Measurements from ENCODE around the gene TMEM129. TPM values are rescaled to one million over a fixed set of nuclear protein-coding genes. Genes with fewer than 3 reads are reported as not detected.

TMEM129 gene
- total RNA-seq, 1 experiment from 2014 or later = 29.8 TPM

DNA sequence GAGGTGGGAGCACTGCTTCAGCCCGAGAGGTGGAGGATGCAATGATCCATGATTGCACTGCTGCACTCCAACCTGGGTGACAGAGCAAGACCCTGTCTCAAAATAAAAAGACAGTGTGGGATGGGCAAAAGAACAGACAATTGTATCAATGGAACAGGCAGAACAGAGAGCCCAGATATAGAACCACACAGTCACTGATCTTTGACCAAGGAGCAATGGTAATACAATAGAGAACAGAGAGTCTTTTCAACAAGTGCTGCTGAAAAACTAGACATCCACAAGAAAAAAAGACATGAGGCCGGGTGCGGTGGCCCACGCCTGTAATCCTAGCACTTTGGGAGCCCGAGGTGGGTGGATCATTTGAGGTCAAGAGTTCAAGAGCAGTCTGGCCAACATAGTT, 42.9 kb downstream of the TMEM129 start:
- CTCF ChIA-PET = no interaction called here
- Mint-ChIP-seq H3K4me3 (ENCODE audit: low read depth, unreplicated experiment) (no peak overlapping the region), H3K27me3 (ENCODE audit: unreplicated experiment) (no peaks in the 10 kb centered on the region), H3K36me3 (ENCODE audit: insufficient read depth, unreplicated experiment) (peaks cover 8% of the 10 kb centered on the region), H3K27ac (ENCODE audit: unreplicated experiment) (no peak overlapping the region), H3K4me1 (ENCODE audit: low read depth, unreplicated experiment) (peaks cover 8% of the 10 kb centered on the region), H3K9me3 (ENCODE audit: low read depth, unreplicated experiment) (no peaks in the 10 kb centered on the region)
- TF ChIP-seq, protein P1, sequence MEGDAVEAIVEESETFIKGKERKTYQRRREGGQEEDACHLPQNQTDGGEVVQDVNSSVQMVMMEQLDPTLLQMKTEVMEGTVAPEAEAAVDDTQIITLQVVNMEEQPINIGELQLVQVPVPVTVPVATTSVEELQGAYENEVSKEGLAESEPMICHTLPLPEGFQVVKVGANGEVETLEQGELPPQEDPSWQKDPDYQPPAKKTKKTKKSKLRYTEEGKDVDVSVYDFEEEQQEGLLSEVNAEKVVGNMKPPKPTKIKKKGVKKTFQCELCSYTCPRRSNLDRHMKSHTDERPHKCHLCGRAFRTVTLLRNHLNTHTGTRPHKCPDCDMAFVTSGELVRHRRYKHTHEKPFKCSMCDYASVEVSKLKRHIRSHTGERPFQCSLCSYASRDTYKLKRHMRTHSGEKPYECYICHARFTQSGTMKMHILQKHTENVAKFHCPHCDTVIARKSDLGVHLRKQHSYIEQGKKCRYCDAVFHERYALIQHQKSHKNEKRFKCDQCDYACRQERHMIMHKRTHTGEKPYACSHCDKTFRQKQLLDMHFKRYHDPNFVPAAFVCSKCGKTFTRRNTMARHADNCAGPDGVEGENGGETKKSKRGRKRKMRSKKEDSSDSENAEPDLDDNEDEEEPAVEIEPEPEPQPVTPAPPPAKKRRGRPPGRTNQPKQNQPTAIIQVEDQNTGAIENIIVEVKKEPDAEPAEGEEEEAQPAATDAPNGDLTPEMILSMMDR (IDR thresholded peaks at IDR 0.05; ENCODE audit: unreplicated experiment) = no peak
- no TSS peak for BruUV-seq (replicated peaks)
- intact Hi-C loops (cut with micrococcal nuclease; ENCODE audit: unreplicated experiment) = no loop called here
- no peak for DNase-seq

DNA sequence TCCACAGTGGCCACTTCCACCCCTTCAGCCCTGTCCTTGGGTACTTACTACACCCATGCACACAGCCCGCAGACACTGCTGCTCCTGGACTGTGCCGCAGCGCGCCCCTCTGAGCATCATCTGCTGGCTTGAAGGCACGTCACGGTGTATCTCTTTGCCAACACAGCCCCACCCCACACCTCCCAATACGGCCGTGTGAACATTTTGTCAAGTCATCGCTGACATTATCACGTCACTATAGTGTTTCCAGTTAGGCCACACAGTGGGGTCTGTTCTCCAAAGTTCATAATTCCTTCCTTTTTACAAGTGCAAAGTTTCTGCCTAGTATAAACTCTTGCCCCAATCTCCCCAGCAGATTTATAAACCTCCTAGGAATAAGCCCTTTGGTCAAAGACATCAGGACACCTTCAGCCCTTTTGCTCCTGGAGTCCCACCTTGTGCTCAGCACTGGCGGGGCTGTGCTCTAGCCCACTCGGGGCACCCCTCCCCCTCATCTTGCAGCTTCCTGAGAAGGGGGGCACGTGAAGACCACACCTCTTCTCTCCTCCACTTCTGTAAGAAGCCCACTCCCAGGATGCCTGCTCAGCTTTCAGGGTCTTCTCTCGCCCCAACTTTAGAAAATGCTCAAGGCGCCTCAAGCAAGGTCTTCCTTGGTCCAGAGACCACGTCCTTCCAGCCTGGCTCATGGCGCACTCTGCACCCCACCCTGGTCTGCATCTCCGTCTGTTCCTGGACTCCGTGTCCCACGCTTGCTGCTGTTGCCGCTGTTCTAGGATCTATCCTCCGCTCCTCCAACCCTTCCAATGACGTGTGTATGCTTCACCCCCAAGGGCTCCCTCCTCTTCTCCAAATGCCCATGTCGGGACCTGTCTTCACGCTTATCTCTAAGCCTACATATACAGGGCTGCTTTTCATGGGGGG, 44.3 kb downstream of the TMEM129 start:
- H3K27me3 Mint-ChIP-seq (ENCODE audit: unreplicated experiment) = no peaks in the 10 kb centered on the region
- TF ChIP-seq, protein P1 (IDR thresholded peaks at IDR 0.05; ENCODE audit: unreplicated experiment) = no peak
- no peak overlapping the region for H3K4me3 Mint-ChIP-seq (ENCODE audit: low read depth, unreplicated experiment)
- H3K4me1 Mint-ChIP-seq (ENCODE audit: low read depth, unreplicated experiment) = no peaks in the 10 kb centered on the region
- CTCF ChIA-PET = no interaction called here
- no peaks in the 10 kb centered on the region for H3K9me3 Mint-ChIP-seq (ENCODE audit: low read depth, unreplicated experiment)
- no peak for DNase-seq
- intact Hi-C loops (cut with micrococcal nuclease; ENCODE audit: unreplicated experiment) = no loop called here
- H3K27ac Mint-ChIP-seq (ENCODE audit: unreplicated experiment) = no peak overlapping the region
- BruUV-seq (replicated peaks) = no TSS peak
- no peaks in the 10 kb centered on the region for H3K36me3 Mint-ChIP-seq (ENCODE audit: insufficient read depth, unreplicated experiment)

DNA sequence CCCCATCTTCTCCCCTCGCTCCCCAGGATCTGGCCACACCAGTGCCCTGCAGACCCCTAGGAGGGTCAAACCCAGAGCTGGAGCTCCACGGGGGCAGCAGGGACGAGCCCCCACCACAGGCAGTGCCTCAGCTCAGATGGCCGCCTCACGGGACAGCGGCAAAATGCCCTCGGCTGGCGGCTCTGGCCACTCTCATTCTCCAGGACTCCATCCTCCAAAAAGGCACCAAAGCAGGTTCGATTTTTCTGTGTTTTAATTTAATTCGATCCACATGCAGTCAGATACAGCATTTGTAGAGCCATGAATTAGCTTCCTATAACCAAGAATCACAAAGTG, 45.4 kb downstream of the TMEM129 start:
- Mint-ChIP-seq H3K4me1 (ENCODE audit: low read depth, unreplicated experiment) (no peaks in the 10 kb centered on the region), H3K4me3 (ENCODE audit: low read depth, unreplicated experiment) (no peak overlapping the region), H3K27me3 (ENCODE audit: unreplicated experiment) (no peaks in the 10 kb centered on the region), H3K36me3 (ENCODE audit: insufficient read depth, unreplicated experiment) (no peaks in the 10 kb centered on the region), H3K27ac (ENCODE audit: unreplicated experiment) (no peak overlapping the region), H3K9me3 (ENCODE audit: low read depth, unreplicated experiment) (no peaks in the 10 kb centered on the region)
- intact Hi-C loops (cut with micrococcal nuclease; ENCODE audit: unreplicated experiment) = no loop called here
- TF ChIP-seq, protein P1 (IDR thresholded peaks at IDR 0.05; ENCODE audit: unreplicated experiment) = no peak
- DNase-seq = no peak
- BruUV-seq (replicated peaks) = no TSS peak
- CTCF ChIA-PET = interaction anchor here (0.6 kb wide), 1 partner anchor 661 kb away, joined by 5 read pairs; no protein-coding TSS in a partner anchor

DNA sequence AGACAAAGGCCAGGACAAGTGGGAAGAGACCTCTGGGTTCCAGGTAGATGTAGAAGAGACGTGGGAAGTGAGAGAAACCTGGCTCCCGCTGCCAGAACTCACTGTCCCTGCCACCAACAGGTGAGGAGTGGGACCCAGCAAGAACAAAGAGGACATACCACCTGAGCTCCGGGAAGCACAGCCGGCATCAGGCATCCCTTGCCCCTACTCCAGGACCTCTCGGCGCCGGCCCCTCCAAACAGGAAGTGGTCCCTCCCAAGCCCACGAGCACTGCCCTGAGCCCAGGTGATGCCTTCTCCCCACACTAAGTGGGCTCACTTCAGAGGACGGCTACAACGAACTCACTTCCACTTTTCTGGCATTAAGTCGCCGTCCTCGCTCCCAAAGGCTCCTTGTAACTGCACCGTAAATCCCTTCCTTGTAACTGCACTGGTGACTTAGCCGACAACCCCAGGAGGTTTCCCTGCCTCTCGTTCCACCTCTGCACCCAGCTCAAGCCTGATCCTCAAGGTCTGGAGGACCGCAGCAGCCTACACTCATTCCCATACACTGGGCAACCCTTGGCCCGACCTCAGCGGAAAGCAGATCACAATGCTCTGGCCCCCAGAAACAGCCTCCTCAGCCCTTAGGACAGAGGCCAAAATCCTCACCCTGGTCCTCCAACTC, 45.9 kb downstream of the TMEM129 start:
- no peak overlapping the region for H3K27ac Mint-ChIP-seq (ENCODE audit: unreplicated experiment)
- DNase-seq = no peak
- no peaks in the 10 kb centered on the region for H3K27me3 Mint-ChIP-seq (ENCODE audit: unreplicated experiment)
- intact Hi-C loops (cut with micrococcal nuclease; ENCODE audit: unreplicated experiment) = no loop called here
- no peaks in the 10 kb centered on the region for H3K4me1 Mint-ChIP-seq (ENCODE audit: low read depth, unreplicated experiment)
- no peaks in the 10 kb centered on the region for H3K36me3 Mint-ChIP-seq (ENCODE audit: insufficient read depth, unreplicated experiment)
- CTCF ChIA-PET = interaction anchor here (0.6 kb wide), 1 partner anchor 662 kb away, joined by 5 read pairs; no protein-coding TSS in a partner anchor
- no peaks in the 10 kb centered on the region for H3K9me3 Mint-ChIP-seq (ENCODE audit: low read depth, unreplicated experiment)
- TF ChIP-seq, protein P1 (IDR thresholded peaks at IDR 0.05; ENCODE audit: unreplicated experiment) = no peak
- no peak overlapping the region for H3K4me3 Mint-ChIP-seq (ENCODE audit: low read depth, unreplicated experiment)
- no TSS peak for BruUV-seq (replicated peaks)
